Activated CD8-positive, alpha-beta memory T cell treated with anti-CD3 and anti-CD28 coated beads, Interleukin-2, amount 50 U/mL, for 24 hours (primary cell): ENCODE measurements around the gene LTA.

Experiments used
- DNase-seq: peaks from one replicate; pipeline ENCODE4 v3.0.0-alpha.2; 2020; ENCODE audit errors: extremely low read depth

Gene LTA

GRCh38 chr6:31569861-31570536, 2.1 kb upstream of the LTA start:
- DNase-seq: no peak

- no peak for DNase-seq
Observed at GRCh38 chr6:31573239-31574105, 1.4 kb downstream of the LTA start.

- no peak for DNase-seq
Observed at GRCh38 chr6:31574106-31575061, 2.3 kb downstream of the LTA start.

- no peak for DNase-seq
Observed at GRCh38 chr6:31575335-31575901, 3.3 kb downstream of the LTA start, which contains the start of gene TNF. TNF (plus strand) TSS chr6:31575565; CDS start chr6:31575742, 177 bp downstream.

GRCh38 chr6:31575952-31576685, 4.0 kb downstream of the LTA start:
- DNase-seq: no peak

GRCh38 chr6:31576897-31577578, 4.9 kb downstream of the LTA start:
- no peak for DNase-seq

- no peak for DNase-seq
Observed at GRCh38 chr6:31577579-31577966, 5.5 kb downstream of the LTA start.

GRCh38 chr6:31578184-31579118, 6.4 kb downstream of the LTA start:
- DNase-seq: no peak

- no peak for DNase-seq
Observed at GRCh38 chr6:31579119-31579505, 7.0 kb downstream of the LTA start.

- no peak for DNase-seq
Observed at GRCh38 chr6:31579546-31580437, 7.7 kb downstream of the LTA start.

GRCh38 chr6:31580438-31580740, 8.3 kb downstream of the LTA start:
- DNase-seq: no peak

- DNase-seq: no peak
Observed at GRCh38 chr6:31580807-31581433, 8.8 kb downstream of the LTA start.

GRCh38 chr6:31581434-31582229, 9.5 kb downstream of the LTA start:
- DNase-seq: no peak

GRCh38 chr6:31582230-31582643, 10.1 kb downstream of the LTA start, which contains the start of gene LTB:
LTB (minus strand) TSS chr6:31582424; CDS start chr6:31582417, 7 bp downstream.
- DNase-seq: no peak

GRCh38 chr6:31585491-31585890, 13.4 kb downstream of the LTA start:
- DNase-seq: no peak

- no peak for DNase-seq
Observed at GRCh38 chr6:31586008-31586407, 13.9 kb downstream of the LTA start, which contains the start of gene LST1. LST1 (plus strand) TSS chr6:31586277; CDS start chr6:31587300, 1,023 bp downstream.
